Esophagus squamous epithelium (tissue), 5 donors: ENCODE data around the gene TERT. TPM values are rescaled to one million over a fixed set of nuclear protein-coding genes. Genes with fewer than 3 reads are reported as not detected.

ENCODE experiments used
- DNase-seq: peaks from one replicate; lab custom pipeline; 2025; lab: John Stamatoyannopoulos, UW
- H3K27ac ChIP-seq, 4 donors: fragments of 200-600 bp; sonication (generic); one replicate each; pipeline ENCODE4 v1.5.1; 2016 to 2019; ENCODE audit warnings: mild to moderate bottlenecking in 1 of 4
- H3K27me3 ChIP-seq, 4 donors: fragments of 200-600 bp; sonication (generic); 1 replicate in 3 of 4; 2 replicates in 1 of 4; pipeline versions ENCODE4 v1.5.1 to v1.6.0; 2017 to 2021; ENCODE audit warnings: antibody characterized with exemption in 1 of 4
- H3K36me3 ChIP-seq, 3 donors: fragments of 200-600 bp; sonication (generic); one replicate each; pipeline ENCODE4 v1.5.1; 2016 to 2019
- H3K4me1 ChIP-seq, 3 donors: fragments of 200-600 bp; sonication (generic); one replicate each; pipeline ENCODE4 v1.5.1; 2017 to 2019
- H3K4me3 ChIP-seq, 4 donors: fragments of 200-600 bp; sonication (generic); 1 replicate in 3 of 4; 2 replicates in 1 of 4; pipeline ENCODE4 v1.5.1; 2016 to 2019; ENCODE audit warnings: mild to moderate bottlenecking in 2 of 4, moderate library complexity in 1 of 4
- H3K9me3 ChIP-seq, 3 donors: fragments of 200-600 bp; sonication (generic); one replicate each; pipeline ENCODE4 v1.5.1; 2016 to 2019
- POLR2A ChIP-seq, 4 donors: fragments of 450-650 bp; IDR thresholded peaks; one replicate each; pipeline ENCODE4 v1.6.1; 2017; ENCODE audit warnings: antibody characterized with exemption in 4 of 4, mild to moderate bottlenecking in 4 of 4, moderate library complexity in 3 of 4
- WGBS, 2 donors: methylation state at CpG; one replicate each; pipeline ENCODE4 v1.1.5; 2018; 5-methylcytosine and 5-hydroxymethylcytosine counted together
- intact Hi-C: fragments of 100-400 bp; cut with DNase I; formaldehyde crosslinking; loops from one replicate; pipeline ENCODE4 v1.15.0; 2022
- total RNA-seq, 4 donors: library from RNA; depleted of rRNA; stranded (reverse); fragments of >200 nt; gene quantifications; one replicate each; pipeline ENCODE4 v1.1.0, GENCODE V29; 2016
- TF ChIP-seq, protein P1 (sequence below), 6 experiments: fragments of 450-650 bp in 4 of 6; fragments of 200-600 bp in 2 of 6; sonication (generic) in 2 of 6; IDR thresholded peaks; one replicate each; pipeline ENCODE4 v1.5.1; 2016 to 2019; ENCODE audit warnings: antibody characterized with exemption in 6 of 6, mild to moderate bottlenecking in 4 of 6, moderate library complexity in 4 of 6
- donor health status: DM: yes; HTN: yes; CAD: no.

The TERT gene
- total RNA-seq, 4 donors from 2014 or later = 0.19 to 9.5 (median 0.31) TPM; not detected in 1

DNA sequence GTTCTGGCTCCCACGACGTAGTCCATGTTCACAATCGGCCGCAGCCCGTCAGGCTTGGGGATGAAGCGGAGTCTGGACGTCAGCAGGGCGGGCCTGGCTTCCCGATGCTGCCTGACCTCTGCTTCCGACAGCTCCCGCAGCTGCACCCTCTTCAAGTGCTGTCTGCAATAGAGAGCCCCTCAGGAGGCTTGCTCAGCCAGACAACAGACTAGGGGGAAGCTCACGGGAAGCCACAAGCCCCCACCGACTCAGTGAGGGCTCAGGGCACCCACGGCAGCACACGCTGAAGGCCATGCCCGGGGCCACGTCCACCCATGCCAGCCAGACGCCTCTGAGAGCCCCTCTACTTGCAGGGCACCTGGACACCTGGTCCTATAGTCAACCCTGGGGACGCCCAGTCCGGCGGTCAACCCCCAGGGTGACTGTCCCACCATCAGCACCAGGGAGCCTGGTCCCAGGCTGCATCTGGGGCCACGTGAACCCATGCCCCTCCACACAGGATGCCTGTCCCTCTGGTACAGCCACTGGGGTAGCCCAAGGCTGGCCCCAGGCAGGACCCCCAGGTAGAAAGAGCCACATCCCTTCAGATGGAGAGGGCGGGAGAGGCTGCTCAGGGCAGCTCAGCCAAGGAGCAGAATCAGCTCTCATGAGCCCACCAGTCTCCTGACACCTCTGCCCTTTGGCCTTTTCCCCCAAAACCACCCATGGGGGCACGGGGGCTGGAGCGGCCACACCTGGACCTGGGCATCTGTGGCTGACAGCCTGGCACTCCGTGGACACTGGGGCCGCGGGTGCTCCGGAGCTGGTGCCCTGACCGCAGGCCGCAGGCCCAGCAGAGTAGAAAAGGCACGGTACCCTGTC lies 14.5 kb downstream of the TERT start:
- intact Hi-C loops = no loop called here
- TF ChIP-seq POLR2A (IDR thresholded peaks at IDR 0.05) = no peak
- TF ChIP-seq, protein P1, sequence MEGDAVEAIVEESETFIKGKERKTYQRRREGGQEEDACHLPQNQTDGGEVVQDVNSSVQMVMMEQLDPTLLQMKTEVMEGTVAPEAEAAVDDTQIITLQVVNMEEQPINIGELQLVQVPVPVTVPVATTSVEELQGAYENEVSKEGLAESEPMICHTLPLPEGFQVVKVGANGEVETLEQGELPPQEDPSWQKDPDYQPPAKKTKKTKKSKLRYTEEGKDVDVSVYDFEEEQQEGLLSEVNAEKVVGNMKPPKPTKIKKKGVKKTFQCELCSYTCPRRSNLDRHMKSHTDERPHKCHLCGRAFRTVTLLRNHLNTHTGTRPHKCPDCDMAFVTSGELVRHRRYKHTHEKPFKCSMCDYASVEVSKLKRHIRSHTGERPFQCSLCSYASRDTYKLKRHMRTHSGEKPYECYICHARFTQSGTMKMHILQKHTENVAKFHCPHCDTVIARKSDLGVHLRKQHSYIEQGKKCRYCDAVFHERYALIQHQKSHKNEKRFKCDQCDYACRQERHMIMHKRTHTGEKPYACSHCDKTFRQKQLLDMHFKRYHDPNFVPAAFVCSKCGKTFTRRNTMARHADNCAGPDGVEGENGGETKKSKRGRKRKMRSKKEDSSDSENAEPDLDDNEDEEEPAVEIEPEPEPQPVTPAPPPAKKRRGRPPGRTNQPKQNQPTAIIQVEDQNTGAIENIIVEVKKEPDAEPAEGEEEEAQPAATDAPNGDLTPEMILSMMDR (IDR thresholded peaks at IDR 0.05) = no peak
- Histone ChIP-seq H3K27ac (no peak overlapping the region), H3K9me3 (no peaks in the 10 kb centered on the region), H3K4me1 (peaks cover 0 to 14% (median 0%) of the 10 kb centered on the region in 3 donors), H3K36me3 (no peaks in the 10 kb centered on the region), H3K4me3 (no peak overlapping the region), H3K27me3 (no peaks in the 10 kb centered on the region)
- WGBS, 2 donors = 90 to 98% methylated on average over 10 of the region's 32 CpGs
- no peak for DNase-seq

DNA sequence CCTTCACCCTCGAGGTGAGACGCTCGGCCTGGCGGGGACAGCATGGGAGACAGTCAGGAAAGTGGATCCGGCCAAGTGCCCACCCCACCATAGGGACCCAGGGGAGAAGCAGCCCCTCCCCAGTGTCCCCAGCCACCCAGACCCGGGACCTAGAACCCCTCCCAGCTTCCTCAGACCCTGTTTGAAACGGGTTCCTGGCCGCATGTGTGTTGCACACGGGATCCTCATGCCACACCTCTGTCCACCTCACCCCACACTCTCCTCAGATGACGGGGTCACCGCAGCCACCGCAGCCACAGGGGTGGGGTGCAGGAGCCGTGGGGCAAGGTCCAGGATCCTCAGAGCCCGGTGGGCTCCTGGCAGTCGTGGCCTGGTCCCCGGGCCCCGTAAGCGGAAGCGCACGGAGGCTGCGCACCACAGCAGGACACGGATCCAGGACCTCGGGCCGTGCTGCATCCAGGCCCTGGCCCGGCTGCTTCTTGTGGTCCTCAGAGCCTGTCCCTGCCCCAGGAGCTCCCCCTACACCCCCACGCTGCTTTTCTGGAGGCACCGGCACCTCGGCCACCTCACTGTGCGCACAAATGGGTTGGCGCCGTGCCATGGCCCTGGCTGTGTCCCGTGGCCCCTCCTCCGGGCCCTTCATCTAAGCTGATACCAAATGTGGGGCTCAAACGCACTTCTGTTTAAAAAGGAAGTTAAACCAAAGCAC lies 15.3 kb downstream of the TERT start:
- WGBS, 2 donors = 60 to 83% methylated on average over 1 to 10 of the region's 34 CpGs
- Histone ChIP-seq H3K4me3 (no peak overlapping the region), H3K36me3 (no peaks in the 10 kb centered on the region), H3K27ac (no peak overlapping the region), H3K9me3 (no peaks in the 10 kb centered on the region), H3K27me3 (no peaks in the 10 kb centered on the region), H3K4me1 (peaks cover 0 to 14% (median 0%) of the 10 kb centered on the region in 3 donors)
- no peak for DNase-seq
- TF ChIP-seq, protein P1 (IDR thresholded peaks at IDR 0.05) = no peak
- no peak for TF ChIP-seq POLR2A (IDR thresholded peaks at IDR 0.05)
- intact Hi-C loops = no loop called here

DNA sequence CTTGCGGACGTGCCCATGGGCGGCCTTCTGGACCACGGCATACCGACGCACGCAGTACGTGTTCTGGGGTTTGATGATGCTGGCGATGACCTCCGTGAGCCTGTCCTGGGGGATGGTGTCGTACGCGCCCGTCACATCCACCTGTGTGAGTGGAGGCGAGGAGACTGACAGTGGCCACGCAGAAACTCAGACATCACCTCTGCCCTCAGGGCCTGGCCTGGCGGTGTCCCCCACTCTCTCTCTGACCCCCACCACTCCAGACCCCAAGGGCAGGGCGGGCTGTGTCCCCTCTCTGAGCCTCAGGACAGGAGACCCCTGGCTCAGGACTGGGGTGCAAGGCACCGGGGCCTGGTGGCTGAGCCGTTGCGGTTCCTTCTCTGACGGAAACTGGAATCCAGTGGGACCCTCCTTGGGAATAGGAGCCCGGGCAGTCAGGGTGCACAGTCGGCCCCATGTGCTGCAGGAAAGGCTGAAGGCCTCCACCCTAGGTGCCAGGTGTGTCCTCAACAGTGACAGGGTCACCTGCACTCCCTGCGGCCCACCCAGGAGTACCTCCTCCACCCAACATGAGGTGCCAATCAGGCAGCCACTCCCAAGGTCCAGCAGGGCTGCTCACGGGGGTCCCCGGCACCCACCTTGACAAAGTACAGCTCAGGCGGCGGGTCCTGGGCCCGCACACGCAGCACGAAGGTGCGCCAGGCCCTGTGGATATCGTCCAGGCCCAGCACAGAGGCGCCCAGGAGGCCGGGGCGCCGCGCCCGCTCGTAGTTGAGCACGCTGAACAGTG lies 16.0 kb downstream of the TERT start:
- DNase-seq = no peak
- no peaks in the 10 kb centered on the region for H3K9me3 ChIP-seq
- TF ChIP-seq, protein P1 (IDR thresholded peaks at IDR 0.05) = no peak
- TF ChIP-seq POLR2A (IDR thresholded peaks at IDR 0.05) = no peak

DNA sequence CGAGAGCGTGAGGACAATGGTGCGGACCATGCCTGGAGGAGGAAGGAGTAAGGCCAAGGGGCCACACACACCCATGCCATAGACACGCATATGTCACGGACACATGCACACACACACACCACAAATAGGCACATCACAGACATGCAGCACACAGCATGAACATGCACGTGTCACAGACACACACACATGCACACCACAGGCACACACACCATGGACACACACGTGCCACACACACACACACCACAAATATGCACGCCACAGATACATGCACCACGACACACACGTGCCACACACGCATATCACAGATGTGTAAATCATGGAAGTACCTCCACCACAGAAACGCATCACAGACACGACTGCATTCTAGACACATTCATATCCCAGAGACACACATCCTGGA lies 16.7 kb downstream of the TERT start:
- H3K4me1 ChIP-seq = peaks cover 0 to 14% (median 0%) of the 10 kb centered on the region in 3 donors
- no peak for DNase-seq
- no peak overlapping the region for H3K27ac ChIP-seq
- no peaks in the 10 kb centered on the region for H3K36me3 ChIP-seq
- intact Hi-C loops = no loop called here
- WGBS, 2 donors = 85 to 92% methylated on average over 9 to 10 of the region's 13 CpGs
- H3K9me3 ChIP-seq = no peaks in the 10 kb centered on the region
- TF ChIP-seq, protein P1 (IDR thresholded peaks at IDR 0.05) = no peak
- no peak for TF ChIP-seq POLR2A (IDR thresholded peaks at IDR 0.05)
- H3K4me3 ChIP-seq = no peak overlapping the region
- H3K27me3 ChIP-seq = no peaks in the 10 kb centered on the region

More for the DNA sequence above, 16.0 kb downstream of the TERT start:
- H3K4me1 ChIP-seq = peaks cover 0 to 14% (median 0%) of the 10 kb centered on the region in 3 donors
- intact Hi-C loops = no loop called here
- no peak overlapping the region for H3K4me3 ChIP-seq
- H3K27ac ChIP-seq = no peak overlapping the region
- no peaks in the 10 kb centered on the region for H3K27me3 ChIP-seq
- no peaks in the 10 kb centered on the region for H3K36me3 ChIP-seq
- WGBS, 2 donors = 95 to 100% methylated on average over 9 to 15 of the region's 42 CpGs
